Activated T-cell treated with anti-CD3 and anti-CD28 coated beads for 4 hours (primary cell): Measurements from ENCODE around the gene PKN2.

Experiments
- DNase-seq: peaks from one replicate; pipeline ENCODE4 v3.0.0-alpha.2; 2020

PKN2 gene

GRCh38 chr1:88736633-88737248 lies 52.7 kb downstream of the PKN2 start:
- DNase-seq: no peak

GRCh38 chr1:88737338-88737927 lies 53.4 kb downstream of the PKN2 start:
- DNase-seq: no peak

GRCh38 chr1:88740784-88741183 lies 56.7 kb downstream of the PKN2 start:
- DNase-seq: no peak

DNA sequence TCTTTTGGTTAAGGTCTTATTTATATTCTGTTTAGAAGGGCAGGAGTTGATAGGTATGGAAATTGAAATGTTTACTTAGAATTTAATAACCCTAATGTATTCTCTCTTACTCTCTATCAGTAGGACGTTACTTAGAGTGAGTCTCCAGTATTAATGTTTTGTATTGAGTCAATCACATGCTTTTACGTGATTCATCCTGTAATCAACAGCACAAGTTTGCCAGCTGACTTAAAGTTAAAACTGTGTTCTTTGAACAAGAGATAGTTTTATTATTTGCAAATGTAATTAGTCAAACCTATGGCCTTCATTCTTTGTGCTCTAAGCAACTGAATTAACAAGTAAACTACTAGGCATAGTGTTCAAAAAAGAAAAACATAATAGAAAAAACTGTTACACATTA lies 57.3 kb downstream of the PKN2 start:
- DNase-seq: no peak

GRCh38 chr1:88742531-88742930 lies 58.5 kb downstream of the PKN2 start:
- no peak for DNase-seq

DNA sequence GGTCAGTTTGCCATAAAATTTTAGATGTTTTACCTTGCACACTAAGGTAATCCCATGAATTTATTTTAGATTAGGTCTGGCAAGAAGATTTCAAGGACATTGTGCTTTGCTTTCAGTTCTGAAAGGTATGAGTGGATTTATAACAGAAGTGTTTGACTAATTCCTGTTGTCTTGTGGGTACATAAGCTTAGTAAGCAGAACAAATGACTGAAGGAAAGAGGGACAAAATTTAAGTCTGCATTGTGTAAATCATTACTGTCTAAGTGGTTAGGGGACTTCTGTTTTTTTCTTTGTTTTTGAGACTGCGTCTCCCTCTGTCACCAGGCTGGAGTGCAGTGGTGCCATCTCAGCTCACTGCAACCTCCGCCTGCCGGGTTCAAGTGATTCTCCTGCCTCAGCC lies 60.1 kb downstream of the PKN2 start:
- DNase-seq: no peak

DNA sequence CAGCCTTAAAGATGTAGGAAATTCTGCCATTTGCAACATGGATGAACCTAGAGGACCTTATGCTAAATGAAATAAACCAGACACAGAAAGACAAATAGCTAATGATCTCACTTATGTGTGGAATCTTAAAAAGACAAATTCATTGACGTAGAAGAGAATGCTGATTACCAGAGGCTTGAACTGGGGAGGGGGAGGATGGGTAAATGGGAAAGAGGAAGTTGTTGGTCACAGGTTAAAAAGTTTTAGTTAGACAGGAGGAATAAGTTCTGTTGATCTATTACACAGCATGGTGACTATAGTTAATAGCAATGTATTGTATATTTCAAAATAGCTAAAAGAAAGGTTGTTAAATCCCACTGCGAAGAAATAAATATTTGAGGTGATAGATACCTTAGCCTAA lies 62.8 kb downstream of the PKN2 start:
- no peak for DNase-seq

GRCh38 chr1:88751714-88752113 lies 67.6 kb downstream of the PKN2 start:
- no peak for DNase-seq

DNA sequence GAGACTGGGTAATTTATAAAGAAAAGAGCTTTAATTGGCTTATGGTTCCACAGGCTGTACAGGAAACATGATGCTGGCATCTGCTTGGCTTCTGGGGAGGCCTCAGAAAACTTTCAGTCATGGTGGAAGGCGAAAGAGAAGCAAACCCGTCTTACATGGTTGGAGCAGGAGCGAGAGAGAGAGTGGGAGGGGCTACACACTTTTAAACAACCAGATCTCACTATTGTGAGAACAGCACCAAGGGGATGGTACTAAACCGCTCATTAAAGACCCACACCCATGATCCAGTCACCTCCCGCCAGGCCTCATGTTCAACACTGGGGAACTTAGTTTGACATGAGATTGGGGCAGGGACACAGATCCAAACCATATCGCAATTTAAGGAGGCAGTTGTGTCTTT lies 69.4 kb downstream of the PKN2 start:
- no peak for DNase-seq

GRCh38 chr1:88763649-88764406 lies 79.8 kb downstream of the PKN2 start:
- DNase-seq: no peak

GRCh38 chr1:88768187-88768586 lies 84.1 kb downstream of the PKN2 start:
- DNase-seq: no peak

- DNase-seq: no peak
Observed at GRCh38 chr1:88768816-88769215, 84.7 kb downstream of the PKN2 start.

DNA sequence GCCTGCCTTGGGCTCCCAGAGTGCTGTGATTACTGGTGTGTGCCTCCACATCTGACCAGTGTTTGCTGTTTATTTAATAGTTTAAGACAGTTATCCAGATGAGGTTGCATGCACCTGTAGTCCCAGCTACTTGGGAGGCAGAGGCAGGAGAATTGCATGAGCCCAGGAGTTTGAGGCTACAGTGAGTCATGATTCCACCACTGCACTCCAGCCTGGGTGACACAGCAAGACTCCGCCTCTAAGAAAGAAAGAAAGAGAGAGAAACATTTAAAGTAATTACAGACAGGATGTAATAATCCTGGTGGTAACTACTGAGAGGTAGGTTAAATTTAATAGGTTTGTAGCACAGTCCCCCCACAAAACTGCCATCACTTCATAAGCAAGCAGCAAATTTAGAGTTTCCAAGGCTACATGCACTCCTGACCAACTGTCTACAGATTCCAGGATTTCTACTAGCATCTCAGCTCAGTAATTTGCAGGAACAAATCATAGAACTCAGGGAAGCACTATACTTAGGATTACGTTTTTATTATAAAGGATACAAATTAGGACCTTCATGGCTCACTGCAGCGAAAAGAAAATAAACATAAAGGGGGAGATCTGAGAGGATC lies 89.6 kb downstream of the PKN2 start:
- no peak for DNase-seq

GRCh38 chr1:88774151-88774556 lies 90.1 kb downstream of the PKN2 start:
- no peak for DNase-seq

DNA sequence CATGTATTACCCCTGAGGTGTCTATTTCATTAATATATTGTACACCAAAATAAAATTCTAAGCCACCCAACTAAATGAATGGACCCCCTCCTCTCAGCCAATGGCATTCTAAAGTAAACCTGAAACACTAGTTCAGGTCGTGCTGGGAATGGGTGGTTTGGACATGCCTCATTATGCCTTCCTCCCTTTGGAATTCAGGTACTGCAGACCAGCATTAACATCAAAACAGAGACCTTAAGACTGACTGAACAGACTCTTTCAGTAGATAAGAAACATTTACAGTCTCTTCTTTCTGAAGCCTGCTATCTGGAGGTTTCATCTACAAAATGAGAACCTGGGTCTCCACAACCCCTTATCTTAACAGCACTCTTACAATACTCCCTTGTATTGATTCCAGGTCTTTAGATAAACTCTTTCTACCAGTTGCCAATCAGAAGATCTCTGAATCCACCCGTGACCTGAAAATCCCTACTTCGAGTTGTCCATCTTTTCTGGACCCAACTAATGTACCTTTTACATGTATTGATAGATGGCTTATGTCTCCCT lies 93.6 kb downstream of the PKN2 start:
- DNase-seq: no peak

DNA sequence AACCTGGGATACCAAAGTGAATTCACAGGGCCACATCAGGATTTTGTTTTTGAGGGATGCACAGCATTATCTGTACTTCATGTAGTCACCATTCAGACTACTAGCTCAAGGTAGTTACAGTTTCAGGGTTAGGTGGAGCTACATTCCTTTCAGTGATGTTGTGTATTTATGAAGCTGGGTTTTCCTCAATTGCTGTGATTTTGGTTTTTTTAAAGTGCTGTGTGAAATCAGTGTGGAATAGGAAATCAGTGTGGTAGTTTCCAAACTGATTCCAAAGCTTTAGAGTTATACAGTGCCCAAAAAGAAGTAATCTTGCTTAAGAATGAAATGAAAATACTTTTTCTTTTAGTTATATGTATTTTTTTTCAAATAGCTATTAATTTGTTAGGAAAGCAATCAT lies 95.8 kb downstream of the PKN2 start:
- DNase-seq: no peak

DNA sequence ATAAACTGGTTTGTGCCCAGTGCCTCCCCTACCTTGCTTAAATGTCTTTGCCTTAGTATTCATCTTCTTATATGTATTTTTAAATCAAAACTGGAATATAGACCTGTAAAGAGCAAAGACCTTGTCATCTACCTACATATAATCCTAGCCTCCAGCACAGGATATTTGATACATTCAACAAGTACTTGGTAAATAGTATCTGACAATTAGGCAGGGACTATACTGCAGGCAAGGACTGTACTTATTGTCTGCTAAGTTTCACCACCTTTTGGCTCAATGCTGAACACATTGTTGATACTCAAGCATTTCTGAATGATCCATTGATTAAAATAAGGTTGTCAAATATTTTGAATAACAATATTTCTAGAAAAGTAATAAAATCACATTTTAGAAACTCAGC lies 96.4 kb downstream of the PKN2 start:
- DNase-seq: no peak

GRCh38 chr1:88783145-88783544 lies 99.1 kb downstream of the PKN2 start:
- DNase-seq: no peak

DNA sequence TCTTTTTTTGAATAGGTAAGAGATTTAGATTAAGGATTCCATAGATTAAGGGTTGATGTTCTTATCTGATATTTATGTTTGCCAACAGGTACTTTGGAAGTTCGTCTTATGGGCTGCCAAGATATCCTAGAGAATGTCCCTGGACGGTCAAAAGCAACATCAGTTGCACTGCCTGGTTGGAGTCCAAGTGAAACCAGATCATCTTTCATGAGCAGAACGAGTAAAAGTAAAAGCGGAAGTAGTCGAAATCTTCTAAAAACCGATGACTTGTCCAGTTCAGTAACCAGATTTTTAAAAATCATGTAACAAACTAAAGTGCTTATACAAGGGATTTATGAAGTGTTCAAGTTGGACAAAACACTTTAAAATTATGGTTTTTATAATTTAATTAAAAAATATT lies 100.5 kb downstream of the PKN2 start:
- DNase-seq: no peak

DNA sequence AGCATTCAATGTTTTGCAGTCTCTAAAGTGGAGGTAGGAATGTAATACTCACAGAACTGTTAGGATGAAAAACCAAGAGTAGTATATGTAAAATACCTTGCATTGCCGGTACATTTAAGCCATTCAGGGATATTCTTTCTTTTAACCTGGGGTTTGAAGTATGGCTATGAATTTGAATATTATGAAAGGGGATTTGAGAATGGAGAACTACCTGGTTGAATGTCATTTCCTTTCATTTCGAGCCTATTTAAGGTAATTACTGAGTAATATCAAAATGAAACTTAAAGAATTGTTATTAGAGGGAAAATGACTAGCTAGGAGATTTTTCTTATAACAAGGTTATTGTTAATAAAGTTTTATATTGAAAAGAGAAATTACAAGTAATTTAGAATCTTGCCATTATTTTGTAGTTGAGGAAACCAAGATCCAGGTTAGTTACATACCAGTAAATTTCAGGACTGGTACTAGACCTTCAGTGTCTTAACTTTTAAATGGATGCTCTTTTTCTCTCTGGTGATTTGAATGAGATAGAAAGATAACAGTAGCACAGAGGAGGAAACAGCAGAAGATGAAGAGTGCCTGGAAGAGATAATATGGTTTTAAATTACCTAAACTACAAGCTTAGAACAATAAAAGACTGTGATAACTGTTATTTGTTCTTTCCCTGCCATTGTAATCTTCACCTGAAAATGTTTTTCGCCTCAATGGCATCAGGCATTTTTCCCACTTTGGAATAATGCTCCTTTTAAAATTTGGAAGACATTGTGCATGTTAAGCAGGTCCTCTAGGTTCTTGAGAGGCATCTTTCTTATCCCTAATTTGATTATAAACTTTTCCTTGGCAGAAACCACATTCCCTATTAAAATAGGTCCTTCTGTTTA lies 103.2 kb downstream of the PKN2 start:
- DNase-seq: no peak

DNA sequence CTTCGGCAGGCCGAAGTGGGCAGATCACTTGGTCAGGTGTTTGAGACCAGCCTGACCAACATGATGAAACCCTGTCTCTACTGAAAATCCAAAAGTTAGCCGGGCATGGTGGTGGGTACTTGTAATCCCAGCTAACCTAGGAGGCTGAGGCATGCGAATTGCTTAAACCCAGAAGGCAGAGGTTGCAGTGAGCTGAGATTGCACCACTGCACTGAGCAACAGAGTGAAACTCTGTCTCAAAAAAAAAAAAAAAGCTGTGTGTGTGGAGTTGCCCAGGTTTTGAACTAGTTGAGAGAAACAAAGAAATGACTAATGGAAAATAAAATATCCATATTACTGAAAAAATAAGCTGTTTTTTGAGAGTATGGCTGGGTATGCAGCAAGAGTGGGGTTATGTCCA lies 107.1 kb downstream of the PKN2 start:
- DNase-seq: no peak

DNA sequence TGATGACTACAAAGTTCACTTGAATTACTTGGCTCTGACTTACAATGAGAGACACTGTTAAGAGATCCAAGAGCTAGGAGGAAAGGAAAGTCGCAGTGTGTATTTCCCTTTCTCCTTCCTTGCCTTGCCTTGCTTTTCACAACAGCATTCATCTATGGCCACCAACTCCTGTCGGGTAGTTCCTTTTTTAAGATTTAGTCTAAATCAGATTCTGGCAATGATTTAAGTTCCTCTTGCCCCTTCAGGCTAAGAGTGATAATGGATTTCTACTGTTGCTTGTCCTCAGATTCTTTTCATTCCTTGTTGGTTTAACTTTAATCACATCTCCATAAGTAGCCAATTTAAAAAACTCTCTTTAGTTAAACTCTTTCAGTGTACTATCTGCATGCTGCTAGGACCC lies 115.4 kb downstream of the PKN2 start:
- DNase-seq: no peak
